SU-DHL-6 (cell line): ENCODE results near the gene WASF1.
A peak's percentile ranks its signal among the peaks of the same experiment; 100 is the strongest.

Source experiments
- H2AFZ ChIP-seq: fragments of 200-600 bp; sonication (generic); 2 replicates; pipeline ENCODE4 v1.6.1; 2014; ENCODE audit warnings: low read depth, mild to moderate bottlenecking, moderate library complexity, mixed read lengths, antibody characterized with exemption, low read length; ENCODE audit not compliant: severe bottlenecking
- H3F3A ChIP-seq: fragments of 200-600 bp; shearing (Covaris generic); 2 replicates; pipeline ENCODE4 v1.6.0; 2016; ENCODE audit warnings: antibody characterized with exemption, mild to moderate bottlenecking; ENCODE audit not compliant: insufficient read depth
- H3K27ac ChIP-seq: fragments of 200-600 bp; sonication (generic); 2 replicates; pipeline ENCODE4 v1.5.1; 2016; ENCODE audit warnings: low read depth, mild to moderate bottlenecking, low read length, moderate library complexity, mixed read lengths
- H3K27me3 ChIP-seq: fragments of 200-600 bp; sonication (generic), shearing (Covaris generic); 2 replicates; pipeline ENCODE4 v1.6.0; 2014; ENCODE audit warnings: mild to moderate bottlenecking, low read length
- H3K36me3 ChIP-seq: fragments of 200-600 bp; sonication (generic); 2 replicates; pipeline ENCODE4 v1.6.1; 2014; ENCODE audit warnings: mild to moderate bottlenecking, low read length, mixed read lengths
- H3K4me2 ChIP-seq: fragments of 300-600, 200-600 bp; shearing (Covaris generic), sonication (generic); 2 replicates; pipeline ENCODE4 v1.6.0; 2014; ENCODE audit warnings: low read length, low read depth, mild to moderate bottlenecking; ENCODE audit not compliant: poor library complexity, severe bottlenecking
- H3K4me3 ChIP-seq: fragments of 200-600 bp; sonication (generic); 2 replicates; pipeline ENCODE4 v1.5.1; 2014; ENCODE audit warnings: antibody characterized with exemption, low read length, mild to moderate bottlenecking, mixed read lengths; ENCODE audit not compliant: insufficient read depth, poor library complexity, severe bottlenecking
- H3K79me2 ChIP-seq: fragments of 200-600 bp; sonication (generic); 2 replicates; pipeline ENCODE4 v1.6.1; 2014; ENCODE audit warnings: mild to moderate bottlenecking, low read length, moderate library complexity; ENCODE audit not compliant: insufficient read depth
- H3K9ac ChIP-seq: fragments of 200-600 bp; sonication (generic); 2 replicates; pipeline ENCODE4 v1.7.0; 2014; ENCODE audit warnings: mild to moderate bottlenecking, low read length
- H3K9me2 ChIP-seq: fragments of 200-600 bp; sonication (generic); replicated peaks from 2 replicates; pipeline ENCODE4 v1.6.1; 2014; ENCODE audit warnings: low read length; ENCODE audit not compliant: insufficient read depth
- H3K9me3 ChIP-seq: fragments of 200-600 bp; sonication (generic); 2 replicates; pipeline ENCODE4 v1.6.1; 2014; ENCODE audit warnings: low read length, mixed read lengths; ENCODE audit not compliant: insufficient read depth
- H4K20me1 ChIP-seq: fragments of 200-600 bp; sonication (generic); 2 replicates; pipeline ENCODE4 v1.6.1; 2014; ENCODE audit warnings: low read depth, mild to moderate bottlenecking, antibody characterized with exemption, low read length, moderate library complexity, mixed read lengths
- CTCF ChIP-seq: fragments of 200-600 bp; sonication (generic); IDR thresholded peaks from one replicate; pipeline ENCODE4 v1.5.1; 2017; ENCODE audit warnings: antibody characterized with exemption, mild to moderate bottlenecking, low read length, moderate library complexity; ENCODE audit not compliant: insufficient read depth, poor library complexity, severe bottlenecking
- EZH2phosphoT487 ChIP-seq: fragments of 200-600 bp; sonication (generic), shearing (Covaris generic); conservative IDR thresholded peaks from 2 replicates; pipeline ENCODE4 v1.6.1; 2018; ENCODE audit warnings: mild to moderate bottlenecking, antibody characterized with exemption, low read length, moderate library complexity, mixed read lengths

WASF1 gene

DNA sequence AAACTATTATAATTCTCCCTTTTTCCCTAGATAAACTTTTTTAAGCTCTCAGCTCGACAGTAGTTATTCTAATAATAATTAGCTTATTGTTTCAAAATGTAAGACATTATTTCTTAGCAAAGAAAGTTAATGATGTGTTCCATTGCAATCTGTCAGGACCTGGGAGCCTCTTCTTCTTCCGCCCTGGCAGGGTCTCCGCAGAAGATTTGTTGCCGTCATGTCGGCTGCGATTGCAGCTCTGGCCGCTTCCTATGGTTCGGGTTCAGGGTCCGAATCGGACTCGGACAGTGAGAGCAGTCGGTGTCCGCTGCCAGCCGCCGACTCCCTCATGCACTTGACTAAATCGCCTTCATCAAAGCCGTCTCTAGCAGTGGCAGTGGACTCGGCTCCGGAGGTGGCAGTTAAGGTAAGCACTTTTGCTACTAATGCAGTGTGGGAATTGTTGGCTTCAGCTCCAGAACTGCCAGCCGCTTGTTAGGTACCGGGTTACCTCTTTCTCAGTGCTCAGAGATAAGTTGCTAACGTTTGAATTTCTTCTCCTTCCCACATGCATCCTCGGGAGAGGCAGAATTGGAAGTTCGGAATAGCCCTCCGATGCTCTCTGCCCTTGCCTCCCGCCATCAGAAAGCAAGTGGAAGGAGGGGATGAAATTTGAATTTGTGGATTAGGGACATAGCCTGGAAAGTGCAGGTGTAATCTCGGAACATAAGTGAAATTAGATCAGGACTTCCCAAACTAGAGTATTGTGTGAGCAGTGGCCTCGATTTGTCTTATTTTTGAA lies 948 bp upstream of the WASF1 start, which contains the start of gene CDC40:
TSS of gene CDC40 (plus strand) at position 200 of the 781 bp plus-strand sequence. CDS start at position 218, 18 bp downstream.
- no peaks in the 10 kb centered on the region for H3K36me3 ChIP-seq
- no peak for TF ChIP-seq EZH2phosphoT487
- TF ChIP-seq CTCF, result no peak
- H4K20me1 ChIP-seq, result peaks cover 15% of the 10 kb centered on the region; the same call in 1 of the 2 replicates
- peak within 1 kb of the TSS; percentile 65 for H3K27ac ChIP-seq
- H3K79me2 ChIP-seq, result peaks cover 50% of the 10 kb centered on the region
- H3K9me3 ChIP-seq, result no peaks in the 10 kb centered on the region
- no peaks in the 10 kb centered on the region for H3K27me3 ChIP-seq
- H2AFZ ChIP-seq, result peak within 1 kb of the TSS; percentile 92
- peak within 1 kb of the TSS; percentile 97 for H3K4me2 ChIP-seq
- peak within 1 kb of the TSS; percentile 89 for H3K4me3 ChIP-seq
- H3K9me2 ChIP-seq, result no peaks in the 10 kb centered on the region
- H3F3A ChIP-seq, result 0 out of 2 replicates have a peak, but pooled peaks cover 4% of the 10 kb centered on the region
- peak within 1 kb of the TSS; percentile 77 for H3K9ac ChIP-seq

DNA sequence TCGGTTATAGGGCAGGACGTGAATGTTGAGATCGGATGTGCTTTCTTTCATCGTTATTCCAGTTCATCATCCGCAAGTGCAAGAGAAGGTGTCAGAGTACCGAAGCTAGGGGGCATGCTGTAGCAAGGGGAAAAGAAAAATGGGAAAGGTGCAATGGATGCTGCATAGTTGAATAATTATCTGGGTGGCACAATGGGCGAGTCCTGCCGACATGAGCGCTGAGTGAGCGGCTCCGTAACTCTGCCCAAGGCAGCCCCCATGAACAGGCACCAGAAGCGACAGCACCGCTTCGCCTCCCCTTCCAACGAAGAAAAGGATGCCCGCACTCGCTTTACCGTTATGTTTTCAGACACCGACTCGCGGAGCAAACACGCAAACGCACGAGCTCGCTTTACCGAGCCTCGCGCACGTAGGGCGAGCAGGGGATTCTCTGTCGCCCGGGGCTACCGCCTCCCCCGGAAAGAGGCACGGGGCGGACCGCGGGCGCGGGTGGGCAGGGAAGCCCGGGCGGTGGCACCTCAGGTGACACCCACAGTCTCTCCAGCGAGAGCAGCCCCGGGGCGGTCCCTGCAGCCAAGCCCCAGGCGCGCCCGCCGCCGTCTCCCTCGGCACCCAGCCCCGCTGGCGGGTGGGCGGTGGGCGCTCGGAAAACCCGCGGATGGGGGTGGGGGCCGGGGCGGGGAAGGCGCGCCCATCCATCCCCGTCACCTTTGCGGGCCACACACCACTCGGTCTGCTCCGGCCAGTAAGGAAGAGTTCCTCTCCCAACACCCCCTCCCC lies 654 bp downstream of the WASF1 start:
- Histone ChIP-seq H3K9ac (peak overlapping the region; percentile 77), H4K20me1 (peaks cover 12% of the 10 kb centered on the region; the same call in 1 of the 2 replicates), H3K36me3 (no peaks in the 10 kb centered on the region), H3K27me3 (no peaks in the 10 kb centered on the region), H3K79me2 (peaks cover 40% of the 10 kb centered on the region), H3K4me2 (peak overlapping the region; percentile 97), H2AFZ (peak overlapping the region; percentile 92), H3K4me3 (peak overlapping the region; percentile 89), H3K27ac (peak overlapping the region; percentile 46), H3F3A (0 out of 2 replicates have a peak, but pooled peaks cover 4% of the 10 kb centered on the region), H3K9me2 (no peaks in the 10 kb centered on the region), H3K9me3 (no peaks in the 10 kb centered on the region)
- TF ChIP-seq CTCF (peak; percentile 38), EZH2phosphoT487 (no peak)

- H3K36me3 ChIP-seq, result no peaks in the 10 kb centered on the region
- H3K27ac ChIP-seq, result no peak overlapping the region
- no peaks in the 10 kb centered on the region for H3K27me3 ChIP-seq
- peaks cover 3% of the 10 kb centered on the region; the same call in 1 of the 2 replicates for H3K79me2 ChIP-seq
- no peak overlapping the region for H3K4me3 ChIP-seq
- H4K20me1 ChIP-seq, result peaks cover 12% of the 10 kb centered on the region; the same call in 1 of the 2 replicates
- no peak for TF ChIP-seq CTCF
- H3K4me2 ChIP-seq, result no peak overlapping the region
- H3K9ac ChIP-seq, result no peak overlapping the region
- no peaks in the 10 kb centered on the region for H3K9me2 ChIP-seq
- no peaks in the 10 kb centered on the region for H3K9me3 ChIP-seq
- 0 out of 2 replicates have a peak, but pooled peaks cover 4% of the 10 kb centered on the region for H3F3A ChIP-seq
- H2AFZ ChIP-seq, result no peak overlapping the region
Observed at GRCh38 chr6:110173506-110174132, 5.9 kb downstream of the WASF1 start.
